ENCODE measurements around the gene LY6G6C. TPM values are rescaled to one million over a fixed set of nuclear protein-coding genes. Genes with fewer than 3 reads are reported as not detected.
A peak's percentile ranks its signal among the peaks of the same experiment; 100 is the strongest.

Gene LY6G6C
- polyA plus RNA-seq, 2 donors, result 17.2 to 21.9 TPM

GRCh38 chr6:31744422-31744821 lies 22.9 kb upstream of the LY6G6C start:
- Histone ChIP-seq H3K4me1 (ENCODE audit: control insufficient read depth in 2 of 2, insufficient read depth in 2 of 2, low read length in 1 of 2) (peaks cover 0 to 2% of the 10 kb centered on the region in 2 donors), H3K9me3 (ENCODE audit: control insufficient read depth in 2 of 2, insufficient read depth in 1 of 2, low read depth in 1 of 2, low read length in 1 of 2) (no peaks in the 10 kb centered on the region), H3K36me3 (ENCODE audit: control insufficient read depth in 2 of 2, insufficient read depth in 2 of 2, low read length in 1 of 2) (peaks cover 0 to 3% of the 10 kb centered on the region in 2 donors), H3K27ac (ENCODE audit: low read depth in 2 of 2, low read length in 1 of 2) (no peak overlapping the region), H3K27me3 (ENCODE audit: control insufficient read depth in 1 of 2, insufficient read depth in 2 of 2, low read length in 2 of 2) (no peaks in the 10 kb centered on the region), H3K4me3 (ENCODE audit: low read depth in 1 of 2, low read length in 2 of 2) (no peak overlapping the region)
- WGBS, 2 donors, result 63 to 65% methylated on average over 1 of the region's 1 CpG

- Histone ChIP-seq H3K4me3 (ENCODE audit: low read depth in 1 of 2, low read length in 2 of 2) (no peak overlapping the region), H3K9me3 (ENCODE audit: control insufficient read depth in 2 of 2, insufficient read depth in 1 of 2, low read depth in 1 of 2, low read length in 1 of 2) (no peaks in the 10 kb centered on the region), H3K27me3 (ENCODE audit: control insufficient read depth in 1 of 2, insufficient read depth in 2 of 2, low read length in 2 of 2) (no peaks in the 10 kb centered on the region), H3K4me1 (ENCODE audit: control insufficient read depth in 2 of 2, insufficient read depth in 2 of 2, low read length in 1 of 2) (peaks cover 0 to 7% of the 10 kb centered on the region in 2 donors), H3K27ac (ENCODE audit: low read depth in 2 of 2, low read length in 1 of 2) (no peak overlapping the region), H3K36me3 (ENCODE audit: control insufficient read depth in 2 of 2, insufficient read depth in 2 of 2, low read length in 1 of 2) (peaks cover 0 to 3% of the 10 kb centered on the region in 2 donors)
- WGBS, 2 donors, result 80 to 84% methylated on average over 3 of the region's 3 CpGs
Measured at GRCh38 chr6:31742894-31743293, 21.3 kb upstream of the LY6G6C start.

- no peak overlapping the region for H3K4me3 ChIP-seq (ENCODE audit: low read depth in 1 of 2, low read length in 2 of 2)
- no peaks in the 10 kb centered on the region for H3K36me3 ChIP-seq (ENCODE audit: control insufficient read depth in 2 of 2, insufficient read depth in 2 of 2, low read length in 1 of 2)
- H3K4me1 ChIP-seq (ENCODE audit: control insufficient read depth in 2 of 2, insufficient read depth in 2 of 2, low read length in 1 of 2), result peaks cover 1 to 7% of the 10 kb centered on the region in 2 donors
- WGBS, 2 donors, result 72 to 76% methylated on average over 2 of the region's 2 CpGs
- H3K27ac ChIP-seq (ENCODE audit: low read depth in 2 of 2, low read length in 1 of 2), result peak overlapping the region in 1 of 2 donors; percentile 3
- no peaks in the 10 kb centered on the region for H3K27me3 ChIP-seq (ENCODE audit: control insufficient read depth in 1 of 2, insufficient read depth in 2 of 2, low read length in 2 of 2)
- no peaks in the 10 kb centered on the region for H3K9me3 ChIP-seq (ENCODE audit: control insufficient read depth in 2 of 2, insufficient read depth in 1 of 2, low read depth in 1 of 2, low read length in 1 of 2)
Measured at GRCh38 chr6:31741815-31742214, 20.3 kb upstream of the LY6G6C start.

DNA sequence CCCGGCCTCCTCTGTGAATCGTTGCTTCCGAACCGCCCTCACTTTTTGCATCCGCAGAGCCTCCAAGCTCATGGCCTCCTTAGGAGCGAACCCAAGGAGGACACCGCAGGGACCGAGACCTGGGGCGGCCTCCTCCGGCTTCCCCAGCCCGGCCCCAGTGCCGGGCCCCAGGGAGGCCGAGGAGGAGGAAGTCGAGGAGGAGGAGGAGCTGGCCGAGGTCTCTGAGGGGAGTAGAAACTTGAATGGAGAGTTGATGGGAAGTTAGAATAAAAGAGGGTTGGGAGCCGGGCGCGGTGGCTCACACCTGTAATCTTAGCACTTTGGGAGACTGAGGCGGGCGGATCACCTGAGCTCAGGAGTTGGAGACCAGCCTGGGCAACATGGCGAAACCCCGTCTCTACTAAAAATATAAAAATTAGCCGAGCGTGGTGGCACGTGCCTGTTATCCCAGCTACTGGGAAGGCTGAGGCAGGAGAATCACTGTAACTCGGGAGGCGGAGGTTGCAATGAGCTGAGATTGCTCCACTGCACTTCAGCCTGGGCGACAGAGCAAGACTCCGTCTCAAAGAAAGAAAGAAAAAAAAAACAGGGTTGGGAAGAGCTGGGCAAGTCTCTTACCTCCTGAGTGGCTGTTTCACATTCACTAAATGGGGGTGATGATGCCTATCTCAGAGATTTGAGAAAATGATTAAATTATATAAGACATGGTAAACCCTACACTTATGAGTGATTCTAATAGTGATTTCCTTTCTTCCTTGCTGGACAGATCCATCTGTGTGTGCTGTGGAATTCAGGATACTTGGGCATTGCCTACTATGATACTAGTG lies 19.1 kb upstream of the LY6G6C start:
- H3K27ac ChIP-seq (ENCODE audit: low read depth in 2 of 2, low read length in 1 of 2), result peak overlapping the region; percentile 78 to 98
- H3K9me3 ChIP-seq (ENCODE audit: control insufficient read depth in 2 of 2, insufficient read depth in 1 of 2, low read depth in 1 of 2, low read length in 1 of 2), result no peaks in the 10 kb centered on the region
- WGBS, 2 donors, result 14 to 16% methylated on average over 29 of the region's 29 CpGs
- no peaks in the 10 kb centered on the region for H3K27me3 ChIP-seq (ENCODE audit: control insufficient read depth in 1 of 2, insufficient read depth in 2 of 2, low read length in 2 of 2)
- H3K36me3 ChIP-seq (ENCODE audit: control insufficient read depth in 2 of 2, insufficient read depth in 2 of 2, low read length in 1 of 2), result no peaks in the 10 kb centered on the region
- H3K4me1 ChIP-seq (ENCODE audit: control insufficient read depth in 2 of 2, insufficient read depth in 2 of 2, low read length in 1 of 2), result peaks cover 3 to 10% of the 10 kb centered on the region in 2 donors
- H3K4me3 ChIP-seq (ENCODE audit: low read depth in 1 of 2, low read length in 2 of 2), result peak overlapping the region; percentile 74 to 83

DNA sequence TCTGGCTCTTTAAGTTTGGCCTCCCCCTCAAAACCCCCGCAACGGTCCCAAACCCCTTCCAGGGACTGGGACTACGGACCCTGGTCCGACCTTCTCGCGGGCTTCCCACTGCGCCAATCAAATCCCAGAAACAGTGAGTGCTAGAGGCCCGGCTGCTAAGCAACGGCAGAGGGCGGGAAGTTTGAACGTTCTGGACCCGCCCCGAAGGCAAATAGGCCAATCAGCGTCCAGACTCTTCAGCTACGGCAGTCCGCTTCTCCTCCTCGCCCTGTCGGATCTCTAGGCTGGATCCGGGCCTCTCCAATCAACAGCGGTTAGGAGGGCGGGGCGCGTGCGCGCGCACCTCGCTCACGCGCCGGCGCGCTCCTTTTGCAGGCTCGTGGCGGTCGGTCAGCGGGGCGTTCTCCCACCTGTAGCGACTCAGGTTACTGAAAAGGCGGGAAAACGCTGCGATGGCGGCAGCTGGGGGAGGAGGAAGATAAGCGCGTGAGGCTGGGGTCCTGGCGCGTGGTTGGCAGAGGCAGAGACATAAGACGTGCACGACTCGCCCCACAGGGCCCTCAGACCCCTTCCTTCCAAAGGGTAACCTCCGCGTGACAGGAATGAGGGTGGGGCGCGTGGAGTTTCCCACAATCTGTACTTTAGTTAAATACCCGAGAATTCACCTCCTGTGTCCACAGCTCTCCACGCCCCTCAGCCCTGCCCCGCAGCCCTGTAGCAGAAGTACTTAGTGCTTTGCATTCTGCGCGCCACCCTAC lies 18.3 kb upstream of the LY6G6C start, which contains the start of gene MSH5:
Gene MSH5 (plus strand): TSS at position 367 of the 758 bp plus-strand sequence. CDS start 462 bp downstream, outside the sequence.
- no peaks in the 10 kb centered on the region for H3K27me3 ChIP-seq (ENCODE audit: control insufficient read depth in 1 of 2, insufficient read depth in 2 of 2, low read length in 2 of 2)
- no peaks in the 10 kb centered on the region for H3K36me3 ChIP-seq (ENCODE audit: control insufficient read depth in 2 of 2, insufficient read depth in 2 of 2, low read length in 1 of 2)
- peaks cover 3 to 10% of the 10 kb centered on the region in 2 donors for H3K4me1 ChIP-seq (ENCODE audit: control insufficient read depth in 2 of 2, insufficient read depth in 2 of 2, low read length in 1 of 2)
- peak within 1 kb of the TSS; percentile 74 to 83 for H3K4me3 ChIP-seq (ENCODE audit: low read depth in 1 of 2, low read length in 2 of 2)
- H3K9me3 ChIP-seq (ENCODE audit: control insufficient read depth in 2 of 2, insufficient read depth in 1 of 2, low read depth in 1 of 2, low read length in 1 of 2), result no peaks in the 10 kb centered on the region
- peak within 1 kb of the TSS; percentile 96 to 98 for H3K27ac ChIP-seq (ENCODE audit: low read depth in 2 of 2, low read length in 1 of 2)
- 1% methylated on average over 58 of the region's 58 CpGs for WGBS, 2 donors

DNA sequence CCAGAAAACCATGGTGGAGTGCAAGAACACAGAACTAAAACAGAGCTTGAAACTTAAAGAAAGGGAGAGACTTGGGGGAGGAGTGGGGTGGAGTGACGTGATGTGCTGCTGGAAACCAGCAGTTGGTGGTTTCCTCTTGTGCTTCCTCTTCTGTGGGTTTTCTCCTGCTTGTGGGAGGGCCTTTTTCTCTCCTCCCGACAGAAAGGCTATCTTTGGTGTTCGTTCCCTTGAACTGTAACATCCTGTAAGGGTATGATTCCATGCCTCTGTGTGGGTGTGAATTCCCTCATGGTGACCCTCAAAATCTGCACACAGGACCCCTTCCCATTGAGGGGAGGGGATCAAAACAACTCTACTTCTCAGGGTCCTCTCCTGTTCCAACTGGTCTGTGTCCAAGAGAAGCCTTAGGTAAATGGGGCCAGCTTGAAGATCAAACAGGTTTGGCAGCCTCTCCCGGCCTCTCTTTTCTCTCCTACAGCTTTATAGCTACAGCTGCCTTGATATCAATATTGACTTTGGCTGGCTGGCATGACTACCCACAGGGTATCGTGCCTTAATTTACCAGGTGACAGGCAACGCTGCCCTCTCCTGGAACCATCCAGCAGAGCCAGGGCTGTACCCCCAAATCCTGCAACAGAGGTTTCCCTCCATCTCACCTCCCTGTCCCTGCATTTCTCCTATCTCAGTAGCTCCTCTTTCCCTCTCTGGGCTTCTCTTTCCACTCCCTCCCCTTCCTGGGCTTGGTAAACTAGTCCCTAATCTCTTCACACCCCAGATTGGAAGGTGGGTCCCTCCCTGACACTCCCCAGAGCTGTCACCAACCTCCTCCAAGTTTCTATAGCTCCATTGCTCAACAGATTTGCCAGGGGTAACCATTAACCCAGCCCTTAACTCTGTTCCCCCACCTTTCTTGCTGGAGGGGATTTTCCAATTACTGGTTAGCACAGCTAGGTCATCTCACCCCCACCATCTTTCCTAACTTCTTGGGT lies 16.7 kb upstream of the LY6G6C start:
- 9 to 14% methylated on average over 6 of the region's 6 CpGs for WGBS, 2 donors
- Histone ChIP-seq H3K27me3 (ENCODE audit: control insufficient read depth in 1 of 2, insufficient read depth in 2 of 2, low read length in 2 of 2) (no peaks in the 10 kb centered on the region), H3K27ac (ENCODE audit: low read depth in 2 of 2, low read length in 1 of 2) (peak overlapping the region; percentile 96 to 98), H3K4me1 (ENCODE audit: control insufficient read depth in 2 of 2, insufficient read depth in 2 of 2, low read length in 1 of 2) (peaks cover 3 to 17% of the 10 kb centered on the region in 2 donors), H3K36me3 (ENCODE audit: control insufficient read depth in 2 of 2, insufficient read depth in 2 of 2, low read length in 1 of 2) (peaks cover 7 to 12% of the 10 kb centered on the region in 2 donors), H3K9me3 (ENCODE audit: control insufficient read depth in 2 of 2, insufficient read depth in 1 of 2, low read depth in 1 of 2, low read length in 1 of 2) (no peaks in the 10 kb centered on the region), H3K4me3 (ENCODE audit: low read depth in 1 of 2, low read length in 2 of 2) (peak overlapping the region; percentile 2 to 15)

DNA sequence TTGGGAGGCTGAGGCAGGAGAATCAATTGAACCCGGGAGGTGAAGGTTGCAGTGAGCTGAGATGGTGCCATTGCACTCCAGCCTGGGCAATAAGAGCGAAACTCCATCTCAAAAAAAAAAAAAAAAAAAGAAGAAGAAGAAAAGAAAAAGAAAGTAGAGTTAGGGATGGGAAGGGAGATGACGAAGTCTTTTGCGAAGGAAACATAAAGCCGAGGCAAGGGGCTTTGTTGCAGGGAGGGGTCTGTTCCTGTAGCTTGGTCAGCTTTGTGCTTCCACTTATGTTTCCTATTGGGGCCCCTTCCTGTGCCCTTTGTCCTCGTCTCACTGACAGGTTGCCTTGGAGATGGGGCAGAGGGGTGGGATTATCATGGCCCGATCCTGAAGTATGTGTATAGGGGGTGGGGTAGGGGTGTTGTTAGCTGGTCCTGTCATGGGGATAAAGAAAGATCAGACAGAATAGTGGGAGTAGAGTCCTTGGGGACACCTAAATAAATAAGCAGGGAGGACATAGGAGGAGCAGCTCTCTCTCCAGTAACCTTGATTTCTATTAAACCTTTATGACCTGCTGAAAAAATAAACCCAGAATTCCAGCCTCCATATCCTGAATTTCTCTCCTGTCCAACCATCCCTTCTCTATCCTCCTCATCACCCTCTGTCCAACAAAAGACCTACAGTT lies 15.9 kb upstream of the LY6G6C start:
- H3K4me3 ChIP-seq (ENCODE audit: low read depth in 1 of 2, low read length in 2 of 2), result peak overlapping the region in 1 of 2 donors; percentile 15
- H3K9me3 ChIP-seq (ENCODE audit: control insufficient read depth in 2 of 2, insufficient read depth in 1 of 2, low read depth in 1 of 2, low read length in 1 of 2), result no peaks in the 10 kb centered on the region
- H3K36me3 ChIP-seq (ENCODE audit: control insufficient read depth in 2 of 2, insufficient read depth in 2 of 2, low read length in 1 of 2), result peaks cover 10 to 12% of the 10 kb centered on the region in 2 donors
- 42 to 52% methylated on average over 7 of the region's 7 CpGs for WGBS, 2 donors
- H3K27me3 ChIP-seq (ENCODE audit: control insufficient read depth in 1 of 2, insufficient read depth in 2 of 2, low read length in 2 of 2), result no peaks in the 10 kb centered on the region
- peak overlapping the region; percentile 96 to 98 for H3K27ac ChIP-seq (ENCODE audit: low read depth in 2 of 2, low read length in 1 of 2)
- H3K4me1 ChIP-seq (ENCODE audit: control insufficient read depth in 2 of 2, insufficient read depth in 2 of 2, low read length in 1 of 2), result peaks cover 3 to 17% of the 10 kb centered on the region in 2 donors

DNA sequence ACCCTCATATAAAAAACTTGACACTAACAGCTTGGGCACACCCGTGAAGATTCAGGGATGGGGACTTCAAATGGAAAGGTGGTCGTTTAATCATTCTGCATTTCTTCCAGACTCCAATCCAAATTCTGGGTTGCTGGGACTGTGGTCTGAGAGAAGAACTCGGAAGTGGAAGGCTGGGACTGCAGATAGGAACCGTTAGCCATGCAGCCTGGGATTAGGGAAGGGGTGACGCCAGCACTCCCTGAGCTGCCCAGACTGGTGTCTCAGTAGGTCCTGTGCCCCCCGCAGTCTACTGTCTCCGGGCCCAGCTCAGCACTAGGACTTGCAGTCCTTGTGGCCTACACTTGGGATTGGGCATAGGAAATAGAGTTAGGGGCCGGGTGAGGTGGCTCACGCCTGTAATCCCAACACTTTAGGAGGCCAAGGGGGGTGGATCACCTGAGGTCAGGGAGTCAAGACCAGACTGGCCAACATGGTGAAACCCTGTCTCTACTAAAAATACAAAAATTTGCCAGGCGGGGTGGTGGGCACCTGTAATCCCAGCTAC lies 15.3 kb upstream of the LY6G6C start:
- 31 to 32% methylated on average over 10 of the region's 10 CpGs for WGBS, 2 donors
- Histone ChIP-seq H3K4me3 (ENCODE audit: low read depth in 1 of 2, low read length in 2 of 2) (peak overlapping the region; percentile 60 to 88), H3K4me1 (ENCODE audit: control insufficient read depth in 2 of 2, insufficient read depth in 2 of 2, low read length in 1 of 2) (peaks cover 3 to 17% of the 10 kb centered on the region in 2 donors)

More for the DNA sequence above, 15.3 kb upstream of the LY6G6C start:
- H3K36me3 ChIP-seq (ENCODE audit: control insufficient read depth in 2 of 2, insufficient read depth in 2 of 2, low read length in 1 of 2), result peaks cover 13 to 15% of the 10 kb centered on the region in 2 donors
- peak overlapping the region; percentile 96 to 97 for H3K27ac ChIP-seq (ENCODE audit: low read depth in 2 of 2, low read length in 1 of 2)
- H3K27me3 ChIP-seq (ENCODE audit: control insufficient read depth in 1 of 2, insufficient read depth in 2 of 2, low read length in 2 of 2), result no peaks in the 10 kb centered on the region
- no peaks in the 10 kb centered on the region for H3K9me3 ChIP-seq (ENCODE audit: control insufficient read depth in 2 of 2, insufficient read depth in 1 of 2, low read depth in 1 of 2, low read length in 1 of 2)
